ENCODE measurements around the gene CSNK1D.

CSNK1D gene

DNA sequence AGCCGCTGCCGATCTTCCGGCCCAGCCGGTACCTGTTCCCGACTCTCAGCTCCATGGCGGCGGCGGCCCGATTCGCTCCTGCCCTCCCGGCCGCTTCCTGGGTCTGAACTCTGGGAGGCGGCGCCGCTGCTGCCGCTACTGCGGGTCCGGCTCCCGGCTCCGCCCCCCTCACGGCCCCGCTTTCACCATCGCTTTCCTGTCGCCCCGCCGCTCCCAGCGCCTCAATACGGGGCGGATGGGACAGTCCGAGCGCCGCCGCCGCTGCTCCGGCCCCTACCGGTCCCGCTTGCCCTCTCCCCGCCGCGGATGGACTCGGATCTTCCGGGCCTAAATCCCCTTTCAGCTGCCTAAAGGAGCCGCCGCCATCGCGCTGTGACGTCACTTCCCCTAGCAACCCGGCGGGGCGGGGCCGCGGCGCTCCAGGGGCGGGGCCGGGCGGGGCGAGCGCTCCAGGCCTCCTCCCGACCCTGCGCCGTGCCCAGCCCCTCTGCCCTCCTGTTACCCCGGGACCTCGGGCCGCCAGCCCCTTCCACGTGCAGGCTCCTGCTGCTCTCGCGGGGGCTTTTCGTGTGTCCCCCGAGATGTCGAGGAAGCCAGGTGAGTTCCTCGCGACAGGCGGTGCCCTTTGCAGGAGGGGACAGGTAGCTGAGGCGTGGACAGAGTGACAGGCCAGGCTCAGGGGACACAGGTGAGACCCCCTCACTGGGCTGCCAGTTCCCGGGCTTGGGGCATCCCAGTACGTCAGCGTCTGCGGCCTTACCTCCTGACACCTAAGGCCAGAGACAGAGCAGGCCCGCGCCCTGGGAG lies at the start of gene CSNK1D:
CSNK1D (minus strand) TSS at position 374 of the 807 bp plus-strand sequence; CDS start at position 55, 319 bp downstream.
- DNase-seq, result peak; percentile 81

DNA sequence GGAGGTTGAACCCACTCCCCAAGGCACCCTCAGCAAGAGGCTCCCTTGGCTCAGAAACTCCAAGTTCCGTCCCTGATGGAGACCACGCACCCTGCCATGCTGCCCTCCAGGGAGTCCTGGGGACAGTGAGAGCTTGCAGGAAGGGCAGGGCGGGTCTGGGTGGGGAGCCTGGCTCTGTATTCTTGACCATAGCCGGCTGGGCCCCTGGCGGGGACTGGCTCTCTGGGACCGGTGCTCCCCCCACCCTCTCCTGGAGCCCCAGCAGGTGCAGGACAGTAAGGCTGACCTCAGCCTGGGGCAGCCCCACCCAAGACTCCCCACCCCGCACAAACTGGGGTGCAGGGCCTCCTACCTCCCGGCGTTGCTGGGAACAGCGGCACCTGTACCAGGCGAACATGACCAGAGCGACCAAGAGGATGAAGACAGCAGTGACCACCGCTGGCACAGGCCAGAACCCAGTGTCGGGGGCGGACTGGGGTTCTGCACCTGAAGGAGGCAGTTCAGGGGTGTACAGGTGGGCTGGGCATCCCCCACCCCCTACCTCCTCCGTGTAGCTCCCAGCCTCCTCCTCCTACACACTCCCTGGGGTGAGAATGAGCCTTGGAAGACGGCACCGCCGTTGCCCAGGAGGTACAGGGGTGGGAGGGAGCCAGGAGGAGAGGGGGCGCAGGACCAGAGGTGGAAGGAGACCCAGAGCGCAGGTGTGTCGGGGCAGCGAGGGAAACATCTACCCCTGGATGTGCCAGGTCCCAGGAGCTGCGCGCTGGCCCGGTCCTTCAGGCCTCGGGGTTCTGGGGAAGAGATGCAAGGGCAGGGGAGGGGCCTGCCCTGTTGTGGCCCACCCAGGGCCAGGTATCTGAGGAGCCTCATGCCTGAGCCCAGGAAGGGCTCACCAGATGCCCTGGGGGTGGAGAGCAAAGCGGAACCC lies 49.3 kb upstream of the CSNK1D start:
- DNase-seq, result no peak

DNA sequence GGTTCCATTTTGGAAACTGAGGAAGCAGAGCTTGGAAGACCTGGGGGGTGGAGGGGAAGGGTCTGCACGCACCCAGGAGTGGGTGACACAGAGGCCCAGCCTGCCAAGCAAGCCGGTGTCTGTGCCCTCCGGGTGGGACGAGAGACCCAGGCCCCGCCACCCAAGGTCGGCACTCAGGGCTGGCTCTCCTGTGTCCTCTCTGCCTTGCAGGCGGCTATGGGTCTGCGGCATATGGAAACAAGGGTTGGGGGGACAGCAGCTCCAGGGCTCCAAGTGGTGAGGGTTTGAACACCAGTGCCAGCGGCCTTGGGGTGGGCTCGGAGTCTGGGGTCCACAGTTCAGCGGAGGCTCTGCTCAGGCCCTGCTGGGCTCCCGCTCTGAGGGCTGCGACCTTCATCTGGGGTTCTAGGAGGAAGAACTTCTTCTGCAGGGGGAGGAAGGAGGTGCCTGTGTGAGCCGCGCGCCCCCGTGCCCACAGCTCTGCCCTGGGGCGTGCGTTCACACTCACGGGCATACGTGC lies 48.5 kb upstream of the CSNK1D start:
- DNase-seq, result no peak

DNA sequence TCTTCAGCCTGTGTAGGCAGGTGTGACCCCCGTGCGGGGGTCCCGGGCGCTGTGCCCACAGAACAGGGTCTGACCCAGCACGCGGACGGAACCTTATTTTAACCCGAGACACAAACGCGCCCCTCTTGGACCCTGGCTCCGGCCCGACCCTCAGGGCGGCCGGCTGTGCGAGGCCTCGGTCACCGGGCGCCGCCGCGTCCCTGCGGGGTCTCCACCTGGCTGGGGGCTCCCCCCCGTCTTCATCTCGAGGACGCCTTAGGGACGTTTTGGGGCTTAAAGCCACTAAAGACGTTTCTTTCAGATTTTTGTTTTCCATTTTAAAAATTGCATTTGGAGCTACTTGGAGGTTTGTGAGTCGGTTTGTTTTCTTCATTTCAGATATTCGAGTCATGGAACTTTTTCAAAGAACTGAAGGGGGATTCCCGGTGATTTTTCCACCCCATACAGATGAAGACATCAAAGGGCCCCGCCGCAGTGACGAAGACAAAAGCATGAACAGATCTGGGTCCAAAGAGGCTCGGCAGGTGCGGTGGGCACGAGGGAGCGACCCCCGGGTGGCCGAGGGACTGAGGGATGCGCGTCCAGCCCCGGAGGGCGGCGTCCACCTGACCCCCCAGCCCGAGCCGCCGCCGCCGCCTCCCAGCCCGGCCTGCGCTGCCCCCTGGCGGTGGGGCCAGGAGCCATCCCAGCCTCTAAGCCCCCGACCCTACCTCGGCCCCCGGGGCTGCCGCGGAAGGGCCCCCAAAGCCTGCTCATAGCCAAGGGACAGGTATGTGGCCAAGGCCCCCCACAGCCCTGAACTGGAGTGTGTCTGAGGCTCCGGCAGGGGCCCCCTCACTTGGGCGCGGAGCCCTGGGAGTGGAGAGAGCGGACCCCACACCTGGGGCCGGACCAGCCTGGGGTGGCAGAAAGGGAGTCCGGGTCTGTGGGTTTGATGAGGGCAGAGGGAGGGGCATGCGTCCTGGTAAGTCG lies 47.7 kb upstream of the CSNK1D start:
- no peak for DNase-seq

DNA sequence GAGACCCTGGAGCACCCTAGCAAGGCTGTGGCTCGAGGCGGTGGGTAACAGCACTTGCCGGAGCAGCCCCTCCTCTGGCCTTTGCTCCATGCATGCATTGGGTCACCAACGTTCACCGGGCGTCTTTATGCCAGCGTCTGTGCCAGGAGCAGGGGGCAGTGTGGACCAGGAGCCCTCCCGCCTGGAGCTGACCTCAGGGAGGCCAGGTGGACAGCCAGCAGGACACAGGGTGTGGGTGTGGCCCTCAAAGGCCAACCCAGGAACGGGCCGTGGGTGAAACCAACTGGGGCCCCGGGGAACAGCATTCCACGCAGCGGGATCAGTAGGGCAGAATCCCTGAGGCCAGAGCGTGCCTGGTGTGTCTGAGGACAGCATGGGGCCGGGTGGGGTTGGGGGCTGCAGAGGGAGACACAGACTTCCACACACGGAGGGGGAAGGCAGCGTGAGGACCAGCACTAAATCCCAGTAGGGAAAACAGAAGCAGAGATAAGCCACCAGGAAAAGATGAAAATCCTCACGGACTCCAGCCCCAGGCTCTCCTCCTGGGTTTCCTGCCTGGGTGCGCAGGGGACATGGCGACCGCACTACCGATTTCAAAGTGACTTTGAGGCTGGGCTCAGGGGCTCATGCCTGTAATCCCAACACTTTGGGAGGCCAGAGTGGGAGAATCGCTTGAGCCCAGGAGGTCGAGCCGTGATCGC lies 46.8 kb upstream of the CSNK1D start:
- no peak for DNase-seq

DNA sequence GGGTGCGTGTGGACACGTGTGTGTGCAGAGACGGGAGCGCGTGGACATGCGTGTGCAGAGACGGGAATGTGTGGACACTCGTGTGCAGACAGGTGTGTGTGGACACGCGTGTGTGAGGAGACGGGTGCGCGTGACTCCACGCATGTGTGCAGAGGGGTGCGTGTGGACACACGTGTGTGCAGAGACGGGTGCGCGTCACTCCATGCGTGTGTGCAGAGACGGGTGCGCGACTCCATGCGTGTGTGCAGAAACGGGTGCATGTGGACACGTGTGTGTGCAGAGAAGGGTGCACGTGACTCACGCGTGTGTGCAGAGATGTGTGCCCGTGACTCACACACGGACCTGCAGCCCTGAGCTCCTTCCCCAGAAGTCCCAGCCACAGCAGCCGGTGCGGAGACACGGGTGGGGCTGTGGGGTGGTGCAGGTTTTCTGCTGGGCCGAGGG lies 46.1 kb upstream of the CSNK1D start:
- no peak for DNase-seq

DNA sequence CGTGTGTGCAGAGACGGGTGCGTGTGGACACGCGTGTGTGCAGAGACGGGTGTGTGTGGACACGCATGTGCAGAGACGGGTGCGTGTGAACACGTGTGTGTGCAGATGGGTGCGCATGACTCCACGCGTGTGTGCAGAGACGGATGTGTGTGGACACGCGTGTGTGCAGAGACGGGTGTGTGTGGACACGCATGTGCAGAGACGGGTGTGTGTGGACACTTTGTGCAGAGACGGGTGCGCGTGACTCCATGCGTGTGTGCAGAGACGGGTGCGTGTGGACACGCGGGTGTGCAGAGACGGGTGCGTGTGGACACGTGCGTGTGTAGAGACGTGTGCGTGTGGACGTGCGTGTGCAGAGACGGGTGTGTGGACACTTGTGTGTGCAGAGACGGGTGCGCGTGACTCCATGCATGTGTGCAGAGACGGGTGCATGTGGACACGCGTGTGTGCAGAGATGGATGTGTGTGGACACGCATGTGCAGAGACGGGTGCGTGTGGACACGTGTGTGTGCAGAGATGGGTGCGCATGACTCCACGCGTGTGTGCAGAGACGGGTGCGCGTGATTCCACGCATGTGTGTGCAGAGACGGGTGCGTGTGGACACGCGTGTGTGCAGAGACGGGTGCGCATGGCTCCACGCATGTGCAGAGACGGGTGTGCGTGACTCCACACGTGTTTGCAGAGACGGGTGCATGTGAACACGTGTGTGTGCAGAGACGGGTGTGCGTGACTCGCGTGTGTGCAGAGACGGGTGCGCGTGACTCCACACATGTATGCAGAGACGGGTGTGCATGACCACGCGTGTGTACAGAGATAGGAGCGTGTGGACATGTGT lies 45.5 kb upstream of the CSNK1D start:
- DNase-seq, result no peak

DNA sequence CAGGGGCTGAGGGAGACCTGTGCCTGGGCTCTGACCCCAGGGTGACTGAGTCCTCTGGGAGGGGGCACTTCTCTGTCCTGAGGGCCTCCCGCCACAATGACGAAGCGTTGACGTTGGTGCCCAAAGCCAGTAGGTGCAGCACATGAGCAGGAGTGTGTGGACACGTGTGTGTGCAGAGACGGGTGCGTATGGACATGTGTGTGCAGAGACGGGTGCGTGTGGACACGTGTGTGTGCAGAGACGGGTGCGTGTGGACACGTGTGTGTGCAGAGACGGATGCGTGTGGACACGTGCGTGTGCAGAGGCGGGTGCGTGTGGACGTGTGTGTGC lies 44.6 kb upstream of the CSNK1D start:
- DNase-seq, result no peak

DNA sequence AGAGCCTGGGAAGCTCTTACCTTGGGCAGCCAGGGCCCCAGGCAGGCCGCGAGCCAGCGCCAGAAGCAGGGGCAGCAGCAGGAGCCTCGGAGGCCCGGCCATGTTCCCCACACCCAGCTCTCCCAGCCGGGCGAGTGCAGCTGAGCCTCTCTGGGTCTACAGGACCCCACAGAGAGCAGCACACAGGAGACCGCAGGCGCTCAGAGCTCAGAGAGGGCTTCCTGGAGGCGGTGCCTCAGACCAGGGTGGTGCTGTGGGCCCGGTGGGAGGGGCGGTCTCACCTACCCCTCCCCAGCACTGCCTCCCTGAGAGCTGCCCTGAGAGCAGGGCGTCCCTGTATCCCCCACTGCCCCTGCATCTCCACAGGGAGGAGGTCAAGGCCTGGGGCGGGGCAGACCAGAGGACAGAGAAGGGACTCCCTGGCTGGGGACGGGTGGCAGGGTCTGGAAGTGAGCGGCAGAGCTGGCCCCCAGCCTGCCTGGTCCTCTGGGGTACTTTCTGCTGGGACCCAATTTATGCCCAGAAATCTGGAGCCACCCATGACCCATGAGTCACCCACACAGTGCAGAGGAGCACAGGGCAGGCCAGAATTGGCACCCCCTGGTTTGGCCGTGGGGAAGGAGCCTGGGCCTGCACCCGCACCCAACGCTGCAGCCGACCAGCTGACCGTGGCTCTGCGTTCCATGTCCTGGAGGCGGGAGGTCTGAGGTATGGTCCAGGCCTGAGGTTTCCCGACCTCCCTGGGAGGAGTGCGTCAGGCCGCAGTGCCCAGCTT lies 44.1 kb upstream of the CSNK1D start, which contains the start of gene CD7:
CD7 (minus strand) TSS at position 215 of the 775 bp plus-strand sequence; CDS start at position 102, 113 bp downstream.
- DNase-seq, result no peak

DNA sequence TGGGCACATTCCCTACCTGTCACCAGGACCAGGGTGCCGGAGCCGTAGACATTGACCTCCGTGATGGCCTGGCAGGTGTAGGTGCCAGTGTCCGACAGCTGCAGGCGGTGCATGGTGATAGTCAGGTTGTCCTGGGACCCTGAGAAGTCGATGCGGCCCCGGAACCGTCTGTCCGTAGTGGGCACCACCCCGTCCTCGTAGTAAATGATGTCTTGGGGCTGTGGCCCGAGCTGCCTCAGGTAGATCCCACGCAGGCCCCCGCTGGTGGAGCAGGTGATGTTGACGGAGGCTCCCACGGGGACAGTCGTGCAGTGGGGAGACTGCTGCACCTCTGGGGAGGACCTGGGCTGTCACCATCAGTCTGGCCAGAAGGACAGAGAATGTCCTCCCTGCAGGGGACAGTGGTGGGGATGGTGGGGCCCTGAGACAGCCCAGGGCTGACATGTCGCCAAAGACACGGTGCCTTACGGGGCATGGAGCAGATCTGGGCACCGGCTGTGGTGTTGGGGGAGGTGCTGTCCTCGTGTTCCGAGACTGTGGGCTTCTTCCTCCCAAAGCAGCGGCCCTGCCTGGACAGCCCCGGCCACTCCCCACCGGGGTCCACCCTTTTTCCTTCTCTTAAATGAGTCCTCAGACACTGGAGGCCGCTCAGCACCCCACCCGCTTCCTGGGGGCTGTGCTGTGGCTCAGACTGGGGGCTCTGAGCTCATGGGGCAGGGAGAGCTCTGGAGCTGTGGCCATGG lies 43.3 kb upstream of the CSNK1D start:
- DNase-seq, result no peak

DNA sequence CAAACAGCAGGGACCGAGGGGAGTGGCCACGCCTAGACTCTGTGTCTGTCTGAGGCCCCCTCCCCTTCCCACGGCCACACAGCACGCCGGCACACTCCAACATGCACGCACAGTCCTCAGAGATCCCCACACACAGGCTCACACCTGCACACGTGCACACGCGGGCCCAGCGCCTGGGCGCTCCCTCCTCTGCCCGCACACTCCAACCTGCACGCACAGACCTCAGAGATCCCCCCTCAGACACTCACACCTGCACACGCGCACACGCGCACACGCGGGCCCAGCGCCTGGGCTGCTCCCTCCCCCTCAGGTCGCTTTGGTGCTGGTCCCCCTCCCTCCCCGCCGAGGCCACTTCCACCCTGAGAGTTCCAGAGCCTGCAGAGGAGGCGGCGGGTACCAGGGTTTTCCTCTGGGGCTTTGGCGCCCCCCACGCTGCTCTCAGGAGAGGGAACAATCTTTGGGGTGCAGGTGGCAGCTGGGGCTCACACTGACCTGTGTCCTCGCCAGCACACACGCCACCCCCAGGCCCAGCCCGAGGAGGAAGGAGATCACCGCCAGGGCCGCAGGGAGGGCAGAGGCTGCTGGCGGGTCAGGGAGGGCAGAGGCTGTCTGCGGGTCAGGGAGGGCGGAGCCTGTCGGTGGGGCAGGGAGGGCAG lies 42.3 kb upstream of the CSNK1D start:
- DNase-seq, result no peak

DNA sequence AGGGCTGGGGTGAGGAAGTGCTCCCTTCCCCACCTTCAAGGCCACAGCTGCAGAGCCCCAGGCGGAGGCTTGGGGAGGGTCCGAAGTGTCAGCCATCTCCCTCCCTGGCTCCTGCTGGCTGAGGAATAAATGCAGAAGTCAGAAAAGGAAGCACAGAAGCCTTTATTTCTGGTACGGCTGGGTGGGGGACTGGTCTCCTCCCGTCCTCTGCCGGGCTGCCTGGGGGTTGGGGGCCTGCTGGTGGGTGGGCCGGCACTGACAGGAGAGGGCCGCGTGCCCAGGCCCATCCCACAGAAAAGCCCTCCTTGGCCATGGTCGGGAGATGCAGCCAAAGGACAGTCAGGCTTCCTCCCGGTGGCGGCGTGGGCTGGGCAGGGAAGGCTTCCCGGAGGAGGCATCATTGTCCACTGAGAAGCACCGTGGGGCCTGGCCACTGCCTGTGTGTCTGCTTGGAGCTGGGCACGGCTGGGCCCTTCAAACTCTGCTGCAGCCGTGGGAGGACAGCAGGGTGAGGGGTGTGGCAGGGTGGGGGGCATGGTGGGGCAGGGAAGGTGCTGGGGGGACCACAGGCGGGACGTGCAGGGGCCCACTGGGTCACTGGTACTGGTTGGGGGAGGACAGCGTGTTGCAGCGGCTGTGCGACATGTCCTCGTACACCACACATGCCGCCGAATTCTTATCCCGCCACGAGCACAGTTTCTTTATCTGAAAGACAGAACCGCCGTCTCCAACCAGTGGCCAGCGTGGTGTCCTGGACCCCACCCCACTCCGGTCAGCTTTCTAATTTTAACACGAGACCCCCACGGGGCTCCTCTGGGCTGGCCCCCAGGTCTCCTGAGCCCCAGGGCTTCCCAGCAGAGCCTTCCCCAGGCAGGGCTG lies 41.5 kb upstream of the CSNK1D start:
- no peak for DNase-seq

DNA sequence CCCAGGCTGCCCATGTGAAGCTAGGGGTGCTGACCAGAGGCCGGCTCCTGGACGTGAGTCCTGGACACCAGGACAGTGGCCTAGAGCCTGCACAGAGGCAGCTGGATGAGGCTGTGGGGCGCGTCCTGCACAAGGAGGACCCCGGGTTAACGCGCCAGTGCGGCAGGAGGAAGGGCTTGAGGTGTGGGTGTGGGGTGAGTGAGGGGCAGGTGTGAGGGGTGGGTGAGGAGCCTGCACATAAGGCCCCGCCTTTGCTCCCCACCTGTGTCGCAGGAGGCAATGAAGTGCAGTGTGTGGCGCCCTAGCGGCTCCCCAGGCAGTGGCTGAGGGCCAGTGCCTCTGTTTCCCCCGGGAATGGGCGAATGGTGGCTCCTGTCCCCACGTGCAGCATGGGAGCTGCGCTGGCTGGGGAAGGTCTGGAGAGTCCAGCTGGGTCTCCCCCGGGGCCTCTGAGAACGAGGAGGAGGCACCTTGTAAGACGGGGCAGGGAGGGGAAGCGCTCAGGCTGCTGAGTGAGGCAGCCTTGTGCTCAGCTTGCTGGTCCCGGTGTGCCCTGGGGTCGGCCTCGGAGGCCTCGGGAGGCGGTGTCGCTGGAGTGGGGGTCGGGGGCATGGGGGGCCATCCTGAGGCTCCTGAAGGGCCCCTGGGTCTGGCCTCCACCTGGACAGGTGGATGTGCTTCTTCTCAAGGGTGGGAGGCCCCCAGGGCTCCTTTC lies 40.7 kb upstream of the CSNK1D start:
- DNase-seq, result no peak

DNA sequence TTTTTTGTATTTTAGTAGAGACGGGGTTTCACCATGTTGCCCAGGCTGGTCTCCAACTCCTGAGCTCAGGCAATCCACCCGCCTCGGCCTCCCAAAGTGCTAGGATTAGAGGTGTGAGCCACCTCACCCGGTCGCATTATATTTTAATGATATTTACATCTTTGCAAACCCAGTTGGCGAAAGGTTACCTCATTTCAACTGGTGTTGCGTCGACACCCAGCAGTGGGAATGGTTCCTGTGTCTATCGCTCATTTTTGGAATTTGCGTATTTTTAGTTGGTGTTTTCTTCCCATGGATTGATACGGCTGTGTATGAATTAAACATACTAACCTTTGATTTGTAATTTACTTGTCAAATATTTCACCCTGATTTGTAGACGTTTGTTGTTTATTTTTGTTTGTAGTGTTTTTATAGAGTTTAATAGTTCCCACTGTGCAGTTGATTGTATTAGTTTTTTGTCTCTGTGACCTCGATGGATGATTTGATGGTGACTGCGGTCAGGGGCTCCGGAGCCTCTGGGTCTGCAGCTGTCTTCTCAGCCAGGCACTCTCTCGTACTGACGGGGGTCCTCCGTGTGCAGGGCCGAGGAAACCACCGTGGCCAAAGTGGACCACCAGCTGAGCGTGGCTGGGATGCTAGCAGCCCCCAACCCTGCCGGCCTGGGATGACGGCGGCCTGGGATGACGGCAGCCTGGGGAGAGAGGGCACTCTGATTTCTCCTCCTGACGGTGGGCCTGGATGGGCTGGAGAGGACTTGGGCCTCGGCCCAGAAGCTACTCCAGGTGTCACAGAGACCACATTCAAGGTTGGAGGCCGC lies 39.9 kb upstream of the CSNK1D start:
- DNase-seq, result no peak

DNA sequence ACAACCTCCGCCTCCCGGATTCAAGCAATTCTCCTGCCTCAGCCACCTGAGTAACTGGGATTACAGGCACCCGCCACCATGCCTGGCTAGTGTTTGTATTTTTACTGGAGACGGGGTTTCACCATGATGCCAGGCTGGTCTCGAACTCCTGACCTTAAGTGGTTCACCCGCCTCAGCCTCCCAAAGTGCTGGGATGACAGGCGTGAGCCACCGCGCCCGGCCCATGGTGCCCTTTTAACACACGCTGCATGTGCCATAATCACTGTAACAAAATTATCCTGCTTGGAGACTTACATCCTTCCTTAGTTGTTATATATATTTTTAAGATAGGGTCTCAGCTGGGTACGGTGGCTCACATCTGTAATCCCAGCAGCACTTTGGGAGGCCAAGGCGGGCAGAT lies 38.5 kb upstream of the CSNK1D start:
- DNase-seq, result no peak

DNA sequence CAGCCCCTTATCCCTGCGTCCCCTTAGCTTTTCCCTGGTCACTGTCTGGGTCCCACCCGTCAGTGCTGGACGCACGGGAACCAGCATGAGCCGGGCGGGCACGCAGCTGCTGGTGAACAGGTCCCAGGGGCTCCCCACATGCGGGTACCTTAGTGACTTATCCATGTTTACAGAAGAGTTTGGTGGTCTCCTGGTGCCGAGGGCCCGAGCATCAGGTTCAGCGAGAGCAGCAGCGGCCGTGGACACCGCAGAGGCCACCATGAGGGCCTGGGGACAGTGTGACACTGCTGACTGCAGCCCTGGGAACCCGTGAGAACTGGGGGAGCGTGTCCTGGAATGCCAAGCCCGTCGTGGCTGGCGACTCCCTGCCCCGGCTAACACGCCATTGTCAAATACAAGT lies 37.4 kb upstream of the CSNK1D start:
- no peak for DNase-seq

Data from GOT3 (cell line).